ENCODE results near the gene PTBP2.

DNA sequence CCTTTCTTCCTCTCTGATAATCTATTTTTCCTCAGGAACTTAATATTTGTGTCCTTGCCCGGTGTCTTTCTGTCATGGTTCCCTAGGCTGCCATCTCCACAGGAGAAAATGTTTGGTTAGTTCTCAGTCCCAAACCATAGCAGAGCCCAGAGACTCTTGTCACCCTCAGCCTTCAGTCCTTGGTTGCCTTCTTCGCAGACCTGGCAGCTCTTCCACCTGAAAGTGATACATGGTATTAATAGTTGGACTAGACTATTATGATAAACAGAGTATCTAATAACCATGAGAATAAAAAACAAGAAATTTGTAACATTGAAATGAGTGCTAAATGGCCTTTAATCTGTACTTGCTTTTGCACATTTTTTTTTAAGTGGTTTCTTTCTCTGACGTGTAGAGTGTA is 26.5 kb downstream of the PTBP2 start:
- TF ChIP-seq EP300 (IDR thresholded peaks at IDR 0.05) (no peak), POLR2AphosphoS5 (IDR thresholded peaks at IDR 0.05) (no peak)
- TF ChIP-seq, protein P1, sequence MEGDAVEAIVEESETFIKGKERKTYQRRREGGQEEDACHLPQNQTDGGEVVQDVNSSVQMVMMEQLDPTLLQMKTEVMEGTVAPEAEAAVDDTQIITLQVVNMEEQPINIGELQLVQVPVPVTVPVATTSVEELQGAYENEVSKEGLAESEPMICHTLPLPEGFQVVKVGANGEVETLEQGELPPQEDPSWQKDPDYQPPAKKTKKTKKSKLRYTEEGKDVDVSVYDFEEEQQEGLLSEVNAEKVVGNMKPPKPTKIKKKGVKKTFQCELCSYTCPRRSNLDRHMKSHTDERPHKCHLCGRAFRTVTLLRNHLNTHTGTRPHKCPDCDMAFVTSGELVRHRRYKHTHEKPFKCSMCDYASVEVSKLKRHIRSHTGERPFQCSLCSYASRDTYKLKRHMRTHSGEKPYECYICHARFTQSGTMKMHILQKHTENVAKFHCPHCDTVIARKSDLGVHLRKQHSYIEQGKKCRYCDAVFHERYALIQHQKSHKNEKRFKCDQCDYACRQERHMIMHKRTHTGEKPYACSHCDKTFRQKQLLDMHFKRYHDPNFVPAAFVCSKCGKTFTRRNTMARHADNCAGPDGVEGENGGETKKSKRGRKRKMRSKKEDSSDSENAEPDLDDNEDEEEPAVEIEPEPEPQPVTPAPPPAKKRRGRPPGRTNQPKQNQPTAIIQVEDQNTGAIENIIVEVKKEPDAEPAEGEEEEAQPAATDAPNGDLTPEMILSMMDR (IDR thresholded peaks at IDR 0.05), result no peak
